GM21737 (cell line): ENCODE data around the gene MTMR2.

Source experiments
- ATAC-seq: cut with Tn5 transposase; IDR thresholded peaks from one replicate; pipeline ENCODE4 v1.9.1; 2021; ENCODE audit warnings: mild to moderate bottlenecking, moderate library complexity; ENCODE audit not compliant: unreplicated experiment

Gene MTMR2

DNA sequence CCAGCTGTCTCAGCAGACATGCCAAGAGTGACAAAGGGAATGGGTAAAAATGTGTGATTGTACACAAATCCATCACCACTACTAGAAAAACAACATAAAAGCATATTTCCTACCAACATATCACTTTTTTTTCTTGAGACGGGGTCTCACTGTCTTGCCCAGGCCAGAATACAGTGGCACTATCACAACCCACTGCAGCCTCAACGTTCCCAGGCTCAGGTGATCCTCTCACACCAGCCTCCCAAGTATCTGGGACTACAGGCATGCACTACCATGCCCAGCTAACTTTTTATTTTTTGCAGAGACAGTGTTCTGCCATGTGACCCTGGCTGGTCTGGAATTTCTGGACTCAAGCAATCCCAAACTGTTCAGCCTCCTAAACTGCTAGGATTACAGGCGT lies 5.2 kb downstream of the MTMR2 start:
- ATAC-seq, result no peak

DNA sequence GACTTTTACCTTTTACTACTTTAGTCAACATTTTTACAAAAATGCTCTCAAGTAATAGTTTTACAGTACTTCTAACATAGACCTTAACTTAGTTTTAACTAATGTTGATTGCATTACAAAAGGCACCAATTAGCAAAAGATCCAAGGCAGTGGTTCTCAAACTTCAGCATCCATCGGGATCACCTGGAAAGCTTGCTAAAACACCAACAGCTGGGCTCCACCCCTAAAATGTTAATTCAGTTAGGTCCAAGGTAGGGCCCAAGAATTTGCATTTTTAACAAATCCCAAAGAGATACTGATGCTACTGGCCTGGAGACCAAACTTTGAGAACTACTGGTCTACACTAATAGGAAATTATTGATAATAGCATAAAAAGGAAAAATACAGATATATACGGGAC lies 5.9 kb downstream of the MTMR2 start:
- no peak for ATAC-seq

GRCh38 chr11:95917193-95918036 lies 6.5 kb downstream of the MTMR2 start:
- no peak for ATAC-seq

DNA sequence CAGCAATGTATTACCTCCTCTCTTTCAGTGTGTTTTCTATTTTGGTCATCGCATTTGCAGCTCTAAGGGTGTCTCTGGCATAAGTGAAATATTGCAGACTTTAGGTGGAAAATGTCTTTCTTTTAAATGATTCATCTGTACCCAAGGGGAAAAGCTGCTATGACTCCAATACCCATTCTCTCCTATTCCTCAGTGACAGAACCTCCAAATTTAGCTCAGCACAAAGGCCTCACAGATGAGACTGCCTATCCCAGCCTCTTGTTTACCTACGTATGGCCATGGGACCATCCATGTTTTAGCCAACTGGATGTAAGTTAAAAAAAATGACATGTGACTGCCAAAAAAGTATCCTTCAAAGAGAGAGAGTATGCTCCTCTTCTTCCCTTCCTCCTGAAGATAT lies 7.9 kb downstream of the MTMR2 start:
- ATAC-seq, result no peak

DNA sequence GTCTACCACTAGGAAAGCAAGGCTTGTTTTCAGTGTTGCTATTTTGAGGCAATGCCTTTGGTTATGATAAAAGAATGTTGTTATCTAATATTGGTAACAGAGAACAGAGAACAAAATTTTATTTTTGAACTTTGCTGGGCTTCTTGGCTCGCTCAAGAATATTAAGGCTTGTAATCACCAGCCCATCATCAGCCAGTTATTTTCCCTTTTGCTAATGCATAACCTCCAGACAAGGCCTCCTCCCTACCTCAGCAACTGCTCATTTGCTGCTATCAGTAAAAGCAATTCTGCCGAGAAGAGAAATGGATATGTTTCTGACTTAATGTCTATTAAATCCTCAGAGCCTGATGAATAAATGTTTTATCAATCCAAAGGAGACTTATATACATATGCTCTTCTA lies 8.9 kb downstream of the MTMR2 start:
- no peak for ATAC-seq

DNA sequence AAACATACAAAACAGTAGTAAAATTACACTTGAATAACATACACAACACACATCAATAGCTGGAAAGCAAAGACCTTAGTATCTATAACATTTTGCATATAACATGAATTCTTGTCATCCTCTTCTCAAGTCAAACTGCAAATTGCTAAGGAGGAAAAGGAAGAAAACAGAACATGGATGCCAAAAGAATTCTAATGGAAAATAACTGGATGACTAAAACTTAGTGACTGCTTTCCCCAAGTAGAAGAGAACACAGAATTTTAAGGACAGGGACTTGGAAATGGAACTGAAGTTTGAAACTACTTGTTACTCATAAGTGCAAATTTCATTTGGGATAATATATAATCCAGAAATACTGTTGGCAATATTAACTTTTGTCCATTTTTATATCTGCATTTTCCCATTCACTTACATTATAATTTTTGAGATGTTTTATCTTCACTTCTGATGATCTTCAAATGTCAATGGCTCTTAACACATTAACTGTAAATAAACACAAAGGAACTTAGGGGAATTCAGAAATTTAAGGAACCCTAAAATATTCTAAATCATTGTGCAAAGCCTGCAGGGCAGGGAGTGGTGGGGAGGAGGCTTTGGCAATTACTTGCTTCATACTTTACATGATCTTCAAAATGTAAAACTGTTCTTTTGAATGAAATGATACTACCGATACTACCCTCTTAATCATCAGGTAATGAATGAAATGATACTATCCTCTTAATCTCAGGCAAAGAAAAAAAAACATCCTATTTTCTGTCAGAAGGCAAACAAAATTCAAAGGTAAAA lies 9.9 kb downstream of the MTMR2 start:
- ATAC-seq, result no peak

DNA sequence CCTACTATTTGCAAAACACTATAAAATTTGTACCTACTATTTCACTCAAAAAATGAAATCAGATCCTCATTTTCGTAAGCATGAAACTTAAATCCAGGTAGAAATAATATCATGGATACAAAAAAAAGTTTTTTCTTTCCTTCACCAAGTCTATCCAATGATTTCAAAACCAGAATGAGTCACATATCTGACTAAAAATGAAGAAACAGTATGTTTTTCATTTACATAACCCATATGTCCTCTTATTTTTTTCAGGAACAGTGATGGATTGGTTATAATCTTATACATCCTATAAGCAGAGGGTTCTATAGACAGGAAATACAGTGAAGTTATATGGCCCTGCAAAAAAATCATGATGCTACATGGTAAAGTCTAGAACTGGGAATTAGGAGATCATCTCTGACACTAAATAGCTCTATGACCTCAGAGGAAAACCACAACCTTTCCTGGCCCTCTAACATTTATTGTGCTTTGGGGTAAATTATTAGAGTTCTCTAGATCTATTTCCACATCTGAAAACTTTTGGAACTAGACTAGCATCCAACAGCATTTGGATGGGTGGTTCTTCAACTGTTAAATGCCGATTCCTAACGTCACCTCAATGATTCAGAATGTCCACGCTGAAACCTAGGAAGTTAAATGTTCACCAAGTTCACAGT lies 10.9 kb downstream of the MTMR2 start:
- ATAC-seq, result no peak

- ATAC-seq, result no peak
Measured at GRCh38 chr11:95911369-95911759, 12.5 kb downstream of the MTMR2 start.

DNA sequence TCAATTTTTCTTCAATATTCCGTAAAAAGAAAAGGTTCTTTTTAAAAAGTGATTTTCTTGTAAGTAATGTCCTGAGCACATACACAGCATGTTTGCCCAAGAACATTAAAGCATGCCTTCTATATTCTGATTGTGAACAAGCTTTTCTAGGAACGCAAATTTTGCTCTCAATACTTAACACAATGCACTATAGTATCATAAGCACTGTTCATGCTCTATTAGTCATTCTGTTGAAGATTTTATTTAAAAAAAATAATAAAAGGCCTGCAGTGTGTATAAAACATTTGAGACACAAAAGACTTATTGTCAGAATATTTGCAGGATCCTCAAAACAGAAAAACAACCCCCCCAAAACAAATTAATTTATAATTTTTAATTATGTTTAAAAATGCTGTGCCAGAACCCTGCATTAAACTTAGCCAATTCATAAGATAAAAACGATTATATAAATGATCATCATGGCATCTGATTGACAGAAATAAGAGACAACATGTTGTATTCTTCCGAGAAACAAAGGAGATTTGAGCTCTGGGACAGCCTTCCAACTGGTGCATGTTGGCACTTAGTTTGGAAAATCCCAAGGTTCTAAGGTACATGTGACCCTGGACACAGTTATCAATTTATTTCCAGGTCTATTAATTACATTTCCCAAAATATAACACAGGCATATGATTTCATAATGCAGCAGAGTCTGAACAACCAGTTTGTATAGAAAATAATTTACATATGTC lies 13.1 kb downstream of the MTMR2 start:
- ATAC-seq, result no peak

DNA sequence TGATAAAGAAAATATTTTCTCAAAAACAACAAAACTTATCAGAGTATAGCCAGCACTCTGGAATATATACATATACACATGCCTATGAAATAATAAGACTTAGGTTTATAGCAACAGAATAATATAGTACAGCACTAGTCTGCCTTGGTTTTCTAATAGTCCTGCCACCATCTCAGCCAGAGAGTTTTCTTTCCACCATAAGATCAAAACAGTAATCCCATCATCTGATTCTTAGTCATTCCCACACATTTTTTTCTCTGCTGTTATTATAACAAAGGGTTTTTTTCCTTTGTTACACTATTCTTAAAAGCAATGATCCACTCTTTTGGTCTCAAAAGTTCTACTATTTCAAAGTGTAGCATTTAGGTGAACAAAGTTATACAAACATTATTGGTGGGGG lies 15.1 kb downstream of the MTMR2 start:
- ATAC-seq, result no peak

- no peak for ATAC-seq
Measured at GRCh38 chr11:95907476-95907875, 16.4 kb downstream of the MTMR2 start.

GRCh38 chr11:95904009-95904650 lies 19.8 kb downstream of the MTMR2 start:
- ATAC-seq, result no peak

DNA sequence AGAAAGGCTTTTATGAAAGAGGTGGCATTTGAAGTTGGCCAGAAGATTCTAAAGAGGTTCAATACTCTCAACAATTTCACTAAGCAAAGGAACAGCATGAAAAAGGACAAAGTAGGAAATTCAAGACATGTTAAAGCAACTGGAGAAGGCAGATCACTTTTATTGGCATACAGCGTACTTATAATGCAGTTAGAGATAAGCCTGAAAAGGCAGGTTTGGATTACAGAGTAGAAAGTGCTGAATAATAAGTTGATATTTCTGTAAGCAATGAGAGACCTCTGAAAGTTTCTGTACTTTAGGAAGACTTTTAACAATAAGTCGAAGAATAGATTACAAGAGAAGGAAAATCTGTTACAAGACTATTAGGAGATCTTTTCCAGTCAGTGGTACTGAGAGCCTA lies 25.1 kb downstream of the MTMR2 start:
- ATAC-seq, result no peak

GRCh38 chr11:95897731-95898130 lies 26.2 kb downstream of the MTMR2 start:
- ATAC-seq, result no peak

GRCh38 chr11:95895815-95896214 lies 28.1 kb downstream of the MTMR2 start:
- ATAC-seq, result no peak

DNA sequence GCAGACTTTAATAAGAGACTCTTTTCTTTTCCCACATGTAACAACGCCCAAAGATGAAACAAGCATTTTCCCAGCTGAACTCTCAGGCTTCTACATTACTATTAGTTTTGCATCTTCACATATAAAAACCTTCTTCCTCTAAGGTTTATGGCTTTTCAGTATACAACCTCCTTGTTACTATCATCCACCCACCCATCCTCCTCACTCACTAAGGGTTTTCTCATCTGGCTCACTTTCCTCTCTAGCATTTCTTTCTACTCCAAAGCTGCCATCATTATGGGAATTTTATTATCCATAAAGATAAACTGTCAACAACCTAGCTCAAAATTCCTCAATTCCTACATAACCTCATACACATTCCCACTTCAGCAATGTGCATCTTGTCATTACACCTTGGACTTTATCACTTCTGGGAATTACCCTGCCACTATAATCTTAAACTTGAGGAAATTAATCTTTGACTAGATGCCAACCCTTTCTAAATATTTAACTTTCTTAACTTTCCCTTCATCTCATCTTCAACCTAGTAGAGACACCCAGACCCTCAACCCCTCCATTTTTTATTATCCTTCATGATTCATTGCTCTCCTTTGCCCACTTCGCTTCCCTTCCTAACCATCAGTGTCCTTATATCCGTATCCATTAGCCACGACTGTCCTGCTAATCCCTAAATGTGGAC lies 30.9 kb downstream of the MTMR2 start:
- ATAC-seq, result no peak

GRCh38 chr11:95892492-95892891 lies 31.4 kb downstream of the MTMR2 start:
- ATAC-seq, result no peak

DNA sequence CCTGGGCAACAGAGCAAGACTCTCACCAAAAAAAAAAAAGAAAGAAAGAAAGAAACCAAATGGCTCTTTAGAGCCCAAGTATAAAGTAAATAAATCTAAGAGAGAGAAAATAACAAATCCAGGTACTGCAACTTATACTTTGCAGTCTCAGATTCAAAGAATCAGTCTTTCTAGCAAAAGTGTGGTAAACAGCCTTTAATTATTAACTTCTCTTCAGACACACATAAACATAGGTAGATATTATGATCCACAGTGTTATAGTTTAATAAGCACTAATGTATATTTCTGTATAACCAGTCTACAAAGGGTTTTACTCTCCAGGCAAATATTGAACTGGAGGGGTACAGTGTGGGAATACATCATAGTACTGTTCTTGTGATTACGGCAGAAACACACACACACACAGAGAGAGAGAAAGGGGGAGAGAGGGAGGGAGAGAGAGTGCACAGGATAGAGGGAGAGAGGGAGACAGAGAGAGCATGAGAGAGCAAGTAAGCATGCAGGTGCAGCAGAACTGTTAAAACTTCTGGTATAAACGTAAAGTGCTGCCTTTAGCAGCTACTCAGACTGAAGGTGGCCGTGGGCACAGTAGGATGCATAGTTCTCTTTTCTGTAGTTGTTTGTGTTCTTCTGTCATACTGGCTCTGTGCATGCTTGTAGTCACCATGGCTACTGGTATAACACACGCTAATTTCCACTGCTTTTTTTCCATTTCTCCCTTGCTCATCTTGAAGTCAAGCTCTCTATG lies 32.3 kb downstream of the MTMR2 start:
- ATAC-seq, result peak; percentile 42

- no peak for ATAC-seq
Measured at GRCh38 chr11:95888852-95889251, 35.1 kb downstream of the MTMR2 start.
